DOHH2 (cell line): ENCODE measurements around the gene USP17L28.
"Not testable (repeated sequence)": the region's sequence is repeated elsewhere in the genome, so short reads cannot be mapped to it uniquely, and the experiment has no call there.

Experiments used
- EZH2phosphoT487 ChIP-seq: fragments of 200-600 bp; sonication (generic); IDR thresholded peaks from 2 replicates; pipeline ENCODE4 v1.6.1; 2017; ENCODE audit warnings: borderline replicate concordance, mild to moderate bottlenecking, antibody characterized with exemption, low read length, moderate library complexity, mixed read lengths
- TF ChIP-seq, protein P1 (sequence below): fragments of 200-600 bp; sonication (generic); IDR thresholded peaks from one replicate; pipeline ENCODE4 v1.5.1; 2014; ENCODE audit warnings: antibody characterized with exemption, mild to moderate bottlenecking, low read depth, low read length; ENCODE audit not compliant: poor library complexity, severe bottlenecking

DNA sequence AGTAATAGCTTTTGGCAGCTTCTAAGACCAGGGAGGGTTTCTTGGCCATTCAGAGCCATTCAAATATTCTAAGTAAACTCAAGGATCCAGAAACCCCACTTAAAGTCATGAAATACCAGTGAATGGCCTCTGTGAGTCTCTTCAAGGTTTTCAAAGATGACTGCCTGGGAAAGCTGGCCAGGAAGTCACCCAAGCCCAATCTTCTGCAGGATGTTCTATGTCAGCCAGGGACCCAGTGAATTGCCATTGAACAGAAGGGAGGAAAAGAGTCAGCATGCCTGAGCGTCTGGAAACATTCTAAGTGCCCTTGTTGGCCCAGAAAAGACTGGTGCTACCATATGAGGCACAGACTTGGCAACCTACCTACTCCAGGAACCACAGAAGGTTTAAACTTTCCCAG lies 31.2 kb downstream of the USP17L28 start:
- not testable (repeated sequence) for TF ChIP-seq EZH2phosphoT487
- TF ChIP-seq, protein P1, sequence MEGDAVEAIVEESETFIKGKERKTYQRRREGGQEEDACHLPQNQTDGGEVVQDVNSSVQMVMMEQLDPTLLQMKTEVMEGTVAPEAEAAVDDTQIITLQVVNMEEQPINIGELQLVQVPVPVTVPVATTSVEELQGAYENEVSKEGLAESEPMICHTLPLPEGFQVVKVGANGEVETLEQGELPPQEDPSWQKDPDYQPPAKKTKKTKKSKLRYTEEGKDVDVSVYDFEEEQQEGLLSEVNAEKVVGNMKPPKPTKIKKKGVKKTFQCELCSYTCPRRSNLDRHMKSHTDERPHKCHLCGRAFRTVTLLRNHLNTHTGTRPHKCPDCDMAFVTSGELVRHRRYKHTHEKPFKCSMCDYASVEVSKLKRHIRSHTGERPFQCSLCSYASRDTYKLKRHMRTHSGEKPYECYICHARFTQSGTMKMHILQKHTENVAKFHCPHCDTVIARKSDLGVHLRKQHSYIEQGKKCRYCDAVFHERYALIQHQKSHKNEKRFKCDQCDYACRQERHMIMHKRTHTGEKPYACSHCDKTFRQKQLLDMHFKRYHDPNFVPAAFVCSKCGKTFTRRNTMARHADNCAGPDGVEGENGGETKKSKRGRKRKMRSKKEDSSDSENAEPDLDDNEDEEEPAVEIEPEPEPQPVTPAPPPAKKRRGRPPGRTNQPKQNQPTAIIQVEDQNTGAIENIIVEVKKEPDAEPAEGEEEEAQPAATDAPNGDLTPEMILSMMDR: not testable (repeated sequence)
